HG03060 (cell line): ENCODE measurements around the gene DIDO1.

Experiments used
- ATAC-seq: cut with Tn5 transposase; IDR thresholded peaks from one replicate; pipeline ENCODE4 v1.9.1; 2021; ENCODE audit warnings: low read depth, moderate number of reproducible peaks; ENCODE audit not compliant: unreplicated experiment

DIDO1 gene

GRCh38 chr20:62898093-62898964 is 28.0 kb downstream of the DIDO1 start:
- ATAC-seq = no peak

GRCh38 chr20:62897666-62898065 is 28.6 kb downstream of the DIDO1 start:
- no peak for ATAC-seq

DNA sequence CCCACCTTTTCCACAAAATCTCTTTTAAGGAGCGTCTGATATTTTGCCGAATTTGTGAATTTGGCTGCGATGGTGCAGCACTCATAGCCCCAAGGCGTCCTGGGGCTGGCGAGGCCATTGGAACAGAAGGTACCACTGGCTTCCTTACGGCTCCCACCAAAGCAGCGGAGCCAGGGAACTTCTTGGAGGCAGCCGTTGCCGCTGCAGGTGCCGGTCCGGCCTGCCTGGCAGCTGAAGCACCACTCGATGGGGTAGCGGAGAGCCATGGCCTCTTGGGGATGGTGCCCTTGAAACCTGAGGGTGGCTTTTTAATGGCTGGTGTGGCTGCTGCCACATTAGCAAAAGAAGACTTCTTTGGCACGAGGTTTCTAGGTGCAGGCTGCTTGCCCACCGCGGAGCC is 29.8 kb downstream of the DIDO1 start:
- no peak for ATAC-seq

- ATAC-seq = no peak
Observed at GRCh38 chr20:62895539-62895938, 30.8 kb downstream of the DIDO1 start.

- no peak for ATAC-seq
Observed at GRCh38 chr20:62894261-62894660, 32.0 kb downstream of the DIDO1 start.

DNA sequence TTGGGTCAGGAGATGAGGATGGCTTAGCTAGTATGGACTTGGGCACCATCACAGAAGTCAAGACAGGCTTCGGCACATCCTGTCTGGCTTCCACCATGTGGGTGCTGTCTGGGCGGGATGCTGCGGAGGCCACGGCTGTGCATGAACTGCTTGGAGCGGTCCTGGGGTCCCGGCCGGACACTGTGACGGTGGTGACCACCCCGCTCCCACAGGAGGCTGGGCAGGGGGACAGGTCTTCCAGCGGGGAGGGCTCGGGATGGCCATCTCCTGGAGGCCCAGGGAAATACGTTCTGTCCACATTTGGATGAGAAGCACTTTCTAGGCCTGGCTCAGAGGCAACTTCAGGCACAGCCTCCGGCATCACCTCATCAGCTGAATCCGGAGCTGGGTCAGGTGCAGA is 32.6 kb downstream of the DIDO1 start:
- no peak for ATAC-seq

DNA sequence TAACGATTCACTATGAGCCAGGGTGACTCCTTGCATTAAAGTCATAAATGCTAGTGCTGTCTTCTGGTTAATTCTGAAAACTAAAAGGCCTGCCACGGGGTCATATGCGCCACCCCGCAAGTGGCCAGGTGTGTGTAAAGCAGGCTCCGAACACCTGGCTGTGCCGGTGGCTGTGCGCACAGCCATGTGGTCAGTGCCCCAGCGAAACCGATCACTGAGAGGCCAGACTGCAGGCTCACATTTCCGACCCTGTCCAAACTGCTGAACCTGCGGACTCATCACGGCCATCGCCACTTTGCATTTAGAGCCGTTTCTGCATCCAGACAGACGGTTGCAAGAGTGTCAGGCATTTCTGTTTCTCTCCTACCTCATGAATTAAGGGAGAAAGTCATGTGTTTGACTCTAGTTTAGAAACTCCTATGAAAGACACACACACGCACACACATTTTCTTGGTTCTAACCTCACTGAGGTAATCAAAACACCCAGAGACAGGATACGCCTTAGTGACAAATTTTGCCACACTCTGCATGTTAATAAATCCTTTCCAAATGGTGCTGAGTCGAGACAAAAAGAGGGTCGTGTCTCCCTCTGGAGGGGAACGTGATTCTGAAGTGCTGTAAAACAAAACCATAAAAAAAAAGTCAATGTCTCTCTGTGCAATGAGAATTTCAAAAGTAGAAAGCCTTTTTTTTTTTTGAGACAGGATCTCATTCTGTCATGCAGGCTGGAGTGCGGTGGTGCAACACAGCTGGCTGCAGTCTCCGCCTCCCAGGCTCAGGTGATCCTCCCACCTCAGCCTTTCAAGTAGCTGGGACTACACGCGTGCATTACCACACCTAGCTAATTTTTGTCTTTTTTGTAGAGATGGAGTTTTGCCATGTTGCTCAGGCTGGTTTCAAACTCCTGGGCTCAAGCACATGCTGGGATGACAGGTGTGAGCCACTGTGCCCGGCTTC is 33.7 kb downstream of the DIDO1 start:
- ATAC-seq = no peak

DNA sequence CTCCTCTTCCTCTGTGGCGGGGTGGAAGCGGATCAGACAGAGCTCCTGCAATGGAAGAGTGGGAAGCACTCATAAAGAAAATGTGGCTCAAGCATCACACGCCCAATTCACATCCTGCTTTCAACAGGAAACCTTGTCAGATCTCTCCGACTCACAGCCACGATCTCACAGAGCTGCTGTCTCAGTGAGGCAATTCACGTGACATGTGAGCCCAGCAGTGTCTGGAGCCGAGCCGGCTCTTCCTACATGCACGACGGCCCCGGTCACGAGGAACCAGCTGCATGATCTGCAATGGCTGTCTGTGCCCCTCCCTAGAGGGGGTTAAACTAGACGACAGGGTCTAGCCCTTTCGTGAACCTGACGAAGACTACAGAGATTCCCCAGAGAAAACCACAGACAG is 35.2 kb downstream of the DIDO1 start:
- ATAC-seq = no peak

DNA sequence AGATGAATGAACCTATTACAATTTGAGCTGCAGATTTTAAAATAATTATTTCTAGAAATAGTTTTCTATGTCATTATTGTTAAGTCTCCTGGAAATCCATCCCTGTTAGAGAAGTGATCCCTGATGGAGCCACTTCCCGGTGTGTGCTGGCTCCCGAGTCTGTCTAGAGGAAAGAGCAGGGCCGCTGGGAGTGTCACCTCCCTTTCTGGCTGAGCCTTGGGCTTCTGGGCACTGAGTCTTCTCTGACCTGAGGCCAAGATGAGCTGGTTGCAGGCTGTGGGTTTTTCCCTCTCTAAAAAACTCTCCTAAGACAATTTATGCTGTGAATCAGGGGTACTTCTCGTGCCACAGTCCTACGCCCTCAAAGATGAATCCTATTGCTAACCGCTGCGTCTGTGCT is 35.9 kb downstream of the DIDO1 start:
- no peak for ATAC-seq

GRCh38 chr20:62889871-62890270 is 36.4 kb downstream of the DIDO1 start:
- ATAC-seq = no peak

GRCh38 chr20:62889411-62889810 is 36.9 kb downstream of the DIDO1 start:
- no peak for ATAC-seq

- ATAC-seq = no peak
Observed at GRCh38 chr20:62888910-62889309, 37.4 kb downstream of the DIDO1 start.

DNA sequence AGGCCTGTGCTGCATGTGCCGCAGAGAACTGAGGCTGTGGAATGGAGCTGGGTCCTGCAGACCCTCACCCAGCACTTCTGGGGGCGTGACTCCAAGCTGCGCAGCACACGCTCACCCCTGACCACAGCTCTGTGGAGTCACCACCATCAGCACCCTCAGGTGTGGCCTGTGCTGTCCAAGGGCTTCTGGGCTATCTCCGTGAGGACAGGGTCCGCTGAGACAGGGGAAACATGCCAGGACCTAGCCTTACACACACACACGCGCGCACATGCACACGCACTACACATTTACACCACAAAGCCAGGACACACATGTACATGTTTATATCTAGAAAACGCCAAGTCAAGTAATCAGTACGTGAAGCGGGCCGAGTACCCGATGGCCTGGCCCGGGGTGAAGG is 37.9 kb downstream of the DIDO1 start:
- no peak for ATAC-seq

DNA sequence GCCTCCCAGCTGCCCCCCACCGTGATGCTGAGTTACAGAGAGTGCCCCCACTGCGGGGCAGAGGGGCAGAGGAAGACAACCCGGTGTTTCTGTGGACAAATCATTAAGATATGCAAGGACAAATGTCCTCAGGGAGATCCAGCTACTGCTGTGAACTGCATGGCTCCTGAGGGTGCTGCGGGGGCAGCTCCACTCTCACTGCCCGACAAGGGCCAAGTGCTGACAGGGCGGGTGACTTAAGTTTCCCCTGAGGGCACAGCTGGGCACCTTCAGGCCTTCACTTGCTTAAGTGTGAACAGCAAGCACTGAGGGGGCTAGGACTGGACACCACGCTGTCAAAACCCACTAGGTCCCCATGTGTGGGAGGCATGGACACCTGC is 38.5 kb downstream of the DIDO1 start:
- no peak for ATAC-seq

GRCh38 chr20:62887152-62887859 is 39.0 kb downstream of the DIDO1 start:
- no peak for ATAC-seq

GRCh38 chr20:62886709-62887058 is 39.6 kb downstream of the DIDO1 start:
- no peak for ATAC-seq

DNA sequence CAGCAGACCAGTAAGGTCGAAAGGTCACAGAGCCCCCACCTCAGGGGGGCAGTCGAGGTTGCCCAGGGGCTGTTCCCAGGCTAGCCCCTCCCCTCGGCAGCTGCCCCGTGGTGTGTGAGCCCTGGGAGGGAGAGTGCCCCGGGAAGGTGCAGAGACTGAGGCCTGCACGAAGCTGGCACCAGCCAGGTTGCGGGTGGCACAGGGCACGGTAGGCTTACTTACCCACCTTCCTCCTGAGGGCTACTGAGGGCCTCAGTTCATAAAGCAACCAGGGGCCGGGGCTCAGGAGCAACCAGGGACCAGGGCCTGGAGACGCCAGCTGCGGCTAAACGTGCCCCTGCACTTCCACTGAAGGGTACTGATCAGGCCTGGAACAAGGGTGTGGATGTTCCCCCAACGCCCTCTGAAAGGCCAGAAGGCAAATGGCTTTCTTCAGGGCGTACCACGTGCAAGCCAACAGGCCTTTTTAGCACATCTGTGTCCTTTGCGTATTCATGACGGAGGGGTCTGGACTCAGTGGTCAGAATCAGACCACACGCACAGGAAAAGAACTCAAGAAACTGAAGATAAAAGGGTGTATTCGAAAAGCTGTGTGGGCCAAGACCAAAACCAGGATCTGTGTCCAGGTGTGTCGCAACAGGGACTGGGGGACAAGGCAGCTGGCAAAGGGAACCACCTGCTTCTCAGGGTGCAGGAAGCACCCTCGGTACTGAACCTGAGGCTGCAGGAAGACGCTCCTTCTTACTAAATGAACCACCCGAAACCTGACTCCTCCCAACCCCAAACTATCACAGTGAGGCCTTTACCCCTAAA is 40.2 kb downstream of the DIDO1 start:
- no peak for ATAC-seq

DNA sequence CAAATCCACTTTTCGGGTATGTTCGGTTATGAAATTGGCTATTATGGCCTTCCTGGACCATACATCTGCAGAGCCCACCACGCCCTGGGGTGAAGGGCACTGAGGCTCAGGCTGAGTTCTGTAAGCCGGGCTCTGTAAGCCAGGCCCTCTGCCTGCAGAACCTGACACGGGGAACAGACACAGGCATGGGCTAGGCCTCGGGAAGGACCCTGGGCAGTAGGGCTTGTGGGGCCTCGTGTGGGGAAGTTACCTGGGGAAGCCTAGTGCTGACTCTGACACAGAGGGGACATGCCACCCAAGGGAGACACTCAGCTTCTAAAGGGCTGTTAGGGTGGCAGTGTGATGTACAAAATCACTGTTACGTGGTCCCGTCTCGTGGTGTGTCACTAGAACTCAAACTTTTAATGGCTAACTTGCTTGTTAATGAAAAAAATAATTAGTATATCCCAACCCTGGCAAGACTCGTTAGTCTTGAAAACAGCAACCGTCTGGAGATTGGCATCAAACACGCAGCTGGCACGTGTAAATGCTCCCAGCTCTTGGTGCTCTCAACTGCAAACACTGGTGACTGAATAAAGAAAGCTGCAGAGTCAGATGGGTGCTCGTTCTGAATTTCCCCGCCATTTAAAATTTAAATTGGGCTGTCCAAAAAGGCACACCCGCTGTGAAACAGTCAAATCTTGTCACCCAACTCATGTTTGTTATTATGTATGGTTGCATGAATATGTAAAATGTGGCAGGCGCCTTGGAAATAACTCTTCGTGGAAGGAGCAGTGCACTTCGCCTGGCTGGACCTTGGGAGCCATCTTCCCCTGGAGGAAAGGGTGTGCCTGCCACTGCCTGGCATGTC is 41.0 kb downstream of the DIDO1 start:
- ATAC-seq = no peak

- ATAC-seq = no peak
Observed at GRCh38 chr20:62884556-62884955, 41.7 kb downstream of the DIDO1 start.
